ENCODE data around the gene CHERP. TPM values are rescaled to one million over a fixed set of nuclear protein-coding genes. Genes with fewer than 3 reads are reported as not detected.
"Not testable (repeated sequence)": the region's sequence is repeated elsewhere in the genome, so short reads cannot be mapped to it uniquely, and the experiment has no call there.

The CHERP gene
- total RNA-seq, 1 experiment from 2014 or later = 14.3 TPM

DNA sequence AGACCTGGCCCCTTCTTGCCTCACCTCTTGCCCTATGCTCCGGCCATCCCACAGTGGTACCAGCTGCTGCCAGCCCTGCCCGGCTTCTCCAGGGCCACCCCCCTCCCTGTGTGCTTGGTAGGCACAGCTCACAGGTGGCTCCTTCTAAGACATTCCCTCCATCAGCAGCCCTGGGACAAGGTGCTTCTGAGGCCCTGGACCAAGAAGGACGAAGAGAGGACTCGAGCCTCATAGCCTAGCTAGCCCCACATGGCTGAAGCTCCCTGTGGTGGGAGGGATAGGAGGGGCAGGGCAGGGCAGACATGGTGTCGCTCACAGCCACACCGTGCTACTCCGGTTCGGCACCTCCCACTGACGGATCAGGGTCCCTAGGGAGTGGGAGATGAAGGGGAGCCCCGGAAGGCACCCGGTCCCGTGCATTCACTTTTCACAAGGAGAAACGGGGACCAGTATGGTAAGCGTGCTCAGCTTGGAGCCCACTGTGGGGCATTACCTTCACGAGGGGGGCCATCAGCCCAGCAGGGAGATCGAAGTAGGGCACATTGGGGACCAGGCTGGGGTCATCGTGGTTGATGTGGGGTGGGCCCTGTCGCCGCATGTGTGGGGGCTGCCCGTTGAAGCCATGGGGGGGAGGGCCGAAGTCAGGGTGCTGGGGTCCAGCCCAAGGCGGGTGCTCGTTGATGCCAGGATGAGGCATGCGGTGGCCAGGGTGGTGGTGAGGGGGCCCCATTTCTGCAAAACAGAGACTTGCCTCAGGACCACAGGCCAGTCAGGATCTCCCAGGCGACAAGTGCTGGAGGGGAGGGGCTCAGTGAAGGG is 19.5 kb downstream of the CHERP start:
- peak; percentile 46 for DNase-seq
- peaks cover 51% of the 10 kb centered on the region for H3K36me3 ChIP-seq (replicated peaks; ENCODE audit: control insufficient read depth, insufficient read depth, low read length)
- H3K4me3 ChIP-seq (ENCODE audit: insufficient read depth, low read depth, low read length) = no peak overlapping the region
- no peaks in the 10 kb centered on the region for H3K27me3 ChIP-seq (ENCODE audit: control insufficient read depth, insufficient read depth, low read length)

GRCh38 chr19:16521715-16522289 is 20.4 kb downstream of the CHERP start:
- no peaks in the 10 kb centered on the region for H3K27me3 ChIP-seq (ENCODE audit: control insufficient read depth, insufficient read depth, low read length)
- peak; percentile 43 for DNase-seq
- H3K36me3 ChIP-seq (replicated peaks; ENCODE audit: control insufficient read depth, insufficient read depth, low read length) = peaks cover 47% of the 10 kb centered on the region
- H3K4me3 ChIP-seq (ENCODE audit: insufficient read depth, low read depth, low read length) = no peak overlapping the region

GRCh38 chr19:16520986-16521624 is 21.1 kb downstream of the CHERP start:
- DNase-seq = peak; percentile 52
- H3K36me3 ChIP-seq (replicated peaks; ENCODE audit: control insufficient read depth, insufficient read depth, low read length) = peaks cover 44% of the 10 kb centered on the region
- no peaks in the 10 kb centered on the region for H3K27me3 ChIP-seq (ENCODE audit: control insufficient read depth, insufficient read depth, low read length)
- no peak overlapping the region for H3K4me3 ChIP-seq (ENCODE audit: insufficient read depth, low read depth, low read length)

DNA sequence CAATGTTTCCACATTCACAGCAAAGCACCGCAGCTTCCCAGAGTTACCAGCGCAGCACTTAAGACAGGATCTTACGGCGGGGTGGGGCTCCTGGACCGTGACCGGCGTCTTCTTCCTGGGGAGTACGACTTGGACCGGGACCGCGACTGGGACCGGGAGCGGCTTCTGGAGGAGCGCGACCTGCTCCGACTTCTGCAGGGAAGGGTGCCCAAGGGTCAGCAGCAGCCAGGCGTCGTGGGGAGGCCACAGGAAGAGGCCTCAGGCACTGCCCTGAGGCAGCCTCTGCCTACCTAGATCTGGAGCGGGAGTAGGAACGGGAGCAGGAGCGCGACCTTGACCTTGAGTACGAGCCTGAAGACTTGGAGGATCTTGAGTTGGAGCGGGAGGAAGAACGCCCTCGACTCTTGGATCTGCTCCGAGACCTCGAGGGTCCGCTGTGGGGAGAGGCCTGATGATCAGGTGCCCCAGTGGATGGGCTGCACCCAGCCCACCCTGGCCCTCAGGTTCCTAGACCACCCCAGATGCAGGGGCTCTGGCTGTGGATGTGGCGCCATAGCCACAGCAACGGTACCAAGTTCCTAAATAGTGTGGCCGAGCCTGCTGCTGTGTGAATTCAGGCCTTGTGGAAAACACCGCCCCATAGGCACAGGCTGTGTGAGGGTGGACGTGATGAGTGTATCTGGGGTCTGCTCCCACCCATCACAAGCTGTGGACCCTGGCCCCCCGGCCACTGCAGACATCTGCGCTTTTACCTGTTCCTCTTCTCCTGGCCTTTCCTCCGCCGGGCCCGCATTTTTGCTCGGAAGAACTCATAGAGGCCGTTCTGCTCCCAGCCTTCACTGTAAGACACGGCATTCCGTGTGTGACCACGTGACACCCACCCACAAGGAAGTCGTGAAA is 21.9 kb downstream of the CHERP start:
- peaks cover 41% of the 10 kb centered on the region for H3K36me3 ChIP-seq (replicated peaks; ENCODE audit: control insufficient read depth, insufficient read depth, low read length)
- H3K27me3 ChIP-seq (ENCODE audit: control insufficient read depth, insufficient read depth, low read length) = no peaks in the 10 kb centered on the region

GRCh38 chr19:16519230-16519687 is 23.0 kb downstream of the CHERP start:
- DNase-seq = peak; percentile 64
- H3K4me3 ChIP-seq (ENCODE audit: insufficient read depth, low read depth, low read length) = no peak overlapping the region
- H3K36me3 ChIP-seq (replicated peaks; ENCODE audit: control insufficient read depth, insufficient read depth, low read length) = peaks cover 41% of the 10 kb centered on the region
- H3K27me3 ChIP-seq (ENCODE audit: control insufficient read depth, insufficient read depth, low read length) = no peaks in the 10 kb centered on the region

More for the DNA sequence above, 21.9 kb downstream of the CHERP start:
- H3K4me3 ChIP-seq (ENCODE audit: insufficient read depth, low read depth, low read length) = no peak overlapping the region
- DNase-seq = peak; percentile 38

DNA sequence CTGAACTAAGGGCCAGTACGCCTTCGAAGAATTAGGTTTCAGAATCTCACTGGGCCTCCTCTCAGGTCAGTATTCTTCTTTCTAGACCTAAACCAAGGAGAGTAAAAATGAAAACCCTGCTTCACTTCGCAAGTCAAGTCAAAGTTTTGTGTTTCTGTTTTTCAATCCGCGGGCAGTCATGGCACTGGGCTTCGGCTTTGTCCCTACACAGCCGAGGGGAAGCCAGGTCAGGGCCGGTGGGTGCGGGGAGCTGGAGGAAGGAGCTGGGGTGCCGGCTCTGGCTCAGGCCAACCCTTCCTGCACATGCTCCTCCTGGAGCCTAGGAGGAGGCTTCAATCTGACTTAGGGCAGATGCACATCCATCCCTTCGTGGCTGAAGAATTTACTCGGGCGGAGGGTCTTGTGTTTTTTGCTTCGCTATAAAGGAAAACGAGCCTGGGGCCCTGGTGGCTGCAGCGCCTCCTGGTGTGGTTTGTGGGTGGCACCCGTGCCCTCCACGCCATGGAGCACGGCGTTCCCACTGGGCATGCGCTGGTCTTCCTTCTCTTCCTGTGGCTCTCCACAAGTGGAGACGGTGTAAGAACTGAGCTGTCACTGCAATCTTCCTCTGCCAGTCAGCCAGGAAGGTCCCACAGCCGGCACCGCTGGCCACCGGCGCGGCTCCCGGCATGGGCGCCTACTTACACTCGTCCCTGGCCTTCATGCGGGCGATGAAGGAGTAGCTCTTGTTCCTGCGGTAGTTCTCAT is 23.6 kb downstream of the CHERP start:
- H3K27me3 ChIP-seq (ENCODE audit: control insufficient read depth, insufficient read depth, low read length) = no peaks in the 10 kb centered on the region
- peak; percentile 85 for DNase-seq
- peaks cover 38% of the 10 kb centered on the region for H3K36me3 ChIP-seq (replicated peaks; ENCODE audit: control insufficient read depth, insufficient read depth, low read length)
- H3K4me3 ChIP-seq (ENCODE audit: insufficient read depth, low read depth, low read length) = no peak overlapping the region

GRCh38 chr19:16518061-16518460 is 24.2 kb downstream of the CHERP start:
- H3K27me3 ChIP-seq (ENCODE audit: control insufficient read depth, insufficient read depth, low read length) = no peaks in the 10 kb centered on the region
- H3K36me3 ChIP-seq (replicated peaks; ENCODE audit: control insufficient read depth, insufficient read depth, low read length) = peaks cover 35% of the 10 kb centered on the region
- peak; percentile 44 for DNase-seq
- H3K4me3 ChIP-seq (ENCODE audit: insufficient read depth, low read depth, low read length) = no peak overlapping the region

- H3K27me3 ChIP-seq (ENCODE audit: control insufficient read depth, insufficient read depth, low read length) = no peaks in the 10 kb centered on the region
- peak; percentile 47 for DNase-seq
- H3K36me3 ChIP-seq (replicated peaks; ENCODE audit: control insufficient read depth, insufficient read depth, low read length) = peaks cover 33% of the 10 kb centered on the region
- no peak overlapping the region for H3K4me3 ChIP-seq (ENCODE audit: insufficient read depth, low read depth, low read length)
These were observed 25.2 kb downstream of the CHERP start for GRCh38 chr19:16516923-16517610.

- no peaks in the 10 kb centered on the region for H3K27me3 ChIP-seq (ENCODE audit: control insufficient read depth, insufficient read depth, low read length)
- H3K36me3 ChIP-seq (replicated peaks; ENCODE audit: control insufficient read depth, insufficient read depth, low read length) = peaks cover 28% of the 10 kb centered on the region
- H3K4me3 ChIP-seq (ENCODE audit: insufficient read depth, low read depth, low read length) = no peak overlapping the region
- DNase-seq = no peak
These were observed 25.9 kb downstream of the CHERP start for GRCh38 chr19:16516381-16516780.

DNA sequence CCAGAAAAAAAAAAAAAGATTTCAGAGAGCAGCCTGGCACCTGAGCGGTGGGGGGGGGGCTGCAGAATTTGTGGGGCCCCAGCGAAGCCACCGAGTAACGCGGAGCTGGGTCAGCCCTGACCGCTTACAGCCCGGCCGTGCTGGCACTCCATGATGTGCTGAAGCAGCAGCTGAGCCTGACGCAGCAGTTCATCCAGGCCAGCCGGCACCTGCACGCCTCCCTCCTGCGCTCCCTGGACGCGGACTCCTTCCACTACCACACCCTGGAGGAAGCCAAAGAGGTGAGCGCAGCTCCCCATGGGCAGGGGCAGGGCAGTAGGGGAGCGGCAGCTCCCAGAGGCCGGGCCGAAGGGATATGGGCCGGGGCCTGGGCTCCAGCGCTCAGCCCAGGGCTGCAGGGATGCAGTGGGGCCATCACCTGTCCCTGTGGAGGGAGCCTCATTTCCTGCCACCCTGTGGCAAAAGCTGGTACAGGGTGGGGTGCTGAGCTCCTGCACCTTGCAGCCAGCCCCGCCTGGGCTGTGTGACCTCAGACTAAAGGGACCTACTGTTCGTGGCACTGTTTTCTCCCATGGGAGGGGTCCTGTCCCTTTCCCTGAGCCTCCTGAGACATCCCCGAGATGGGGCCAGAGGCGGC is 27.7 kb downstream of the CHERP start:
- Histone ChIP-seq H3K4me3 (ENCODE audit: insufficient read depth, low read depth, low read length) (no peak overlapping the region), H3K27me3 (ENCODE audit: control insufficient read depth, insufficient read depth, low read length) (no peaks in the 10 kb centered on the region), H3K36me3 (replicated peaks; ENCODE audit: control insufficient read depth, insufficient read depth, low read length) (peaks cover 15% of the 10 kb centered on the region)
- peak; percentile 77 for DNase-seq

DNA sequence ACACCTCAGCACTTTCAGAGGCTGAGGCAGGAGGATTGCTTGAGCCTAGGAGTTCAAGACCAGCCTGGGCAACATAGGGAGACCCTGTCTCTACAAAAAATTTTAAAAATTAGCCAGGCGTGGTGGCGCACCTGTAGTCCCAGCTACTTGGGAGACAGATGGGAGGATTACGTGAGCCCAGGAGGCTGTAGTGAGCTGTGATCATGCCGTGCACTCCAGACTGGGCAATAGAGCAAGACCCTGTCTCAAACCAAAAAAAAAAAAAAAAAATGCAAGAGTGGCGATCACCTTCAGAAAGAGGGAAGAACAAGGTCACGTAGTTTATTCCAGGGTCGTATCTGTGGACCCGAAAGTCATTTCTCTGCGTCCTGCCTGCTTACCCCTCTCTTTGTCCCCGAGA is 29.6 kb downstream of the CHERP start:
- not testable (repeated sequence) for H3K4me3 ChIP-seq (ENCODE audit: insufficient read depth, low read depth, low read length); DNase-seq; H3K36me3 ChIP-seq (replicated peaks; ENCODE audit: control insufficient read depth, insufficient read depth, low read length); H3K27me3 ChIP-seq (ENCODE audit: control insufficient read depth, insufficient read depth, low read length)

- 0 out of 2 replicates have a peak, but pooled peaks cover 2% of the 10 kb centered on the region for H3K36me3 ChIP-seq (replicated peaks; ENCODE audit: control insufficient read depth, insufficient read depth, low read length)
- no peak overlapping the region for H3K4me3 ChIP-seq (ENCODE audit: insufficient read depth, low read depth, low read length)
- peak; percentile 21 for DNase-seq
- no peaks in the 10 kb centered on the region for H3K27me3 ChIP-seq (ENCODE audit: control insufficient read depth, insufficient read depth, low read length)
These were observed 32.8 kb downstream of the CHERP start for GRCh38 chr19:16509141-16510061.

Data from H7 (cell line).